Keratinocyte (primary cell): ENCODE data around the gene PRSS50. TPM values are rescaled to one million over a fixed set of nuclear protein-coding genes. Genes with fewer than 3 reads are reported as not detected.

Experiments
- DNase-seq: peaks from one replicate; pipeline ENCODE4 v3.0.0-alpha.2; 2011; ENCODE audit warnings: low read depth, missing footprints, low spot score
- FAIRE-seq: peaks from 2 replicates; lab custom pipeline; 2011; peaks lifted over from hg19 to GRCh38; lab: Jason Lieb, UNC
- H2AFZ ChIP-seq: 2 replicates; pipeline ENCODE4 v1.6.0; 2012; ENCODE audit warnings: low read length, control low read depth, inconsistent platforms; ENCODE audit not compliant: control insufficient read depth
- H3K27ac ChIP-seq: 2 replicates; pipeline ENCODE4 v1.5.1; 2011; ENCODE audit warnings: low read length; ENCODE audit not compliant: control insufficient read depth, insufficient read depth
- H3K27me3 ChIP-seq: 3 replicates; pipeline ENCODE4 v1.6.0; 2011; ENCODE audit warnings: low read length; ENCODE audit not compliant: control insufficient read depth, insufficient read depth; ENCODE audit errors: extremely low read depth
- H3K36me3 ChIP-seq, 2 experiments: 2 replicates in 1 of 2; 3 replicates in 1 of 2; pipeline ENCODE4 v1.5.1; 2011; ENCODE audit warnings: low read length in 2 of 2, mild to moderate bottlenecking in 1 of 2; ENCODE audit not compliant: control insufficient read depth in 2 of 2, insufficient read depth in 2 of 2; ENCODE audit errors: extremely low read depth in 1 of 2
- H3K4me1 ChIP-seq: 3 replicates; pipeline ENCODE4 v1.5.1; 2011; ENCODE audit warnings: low read length; ENCODE audit not compliant: control insufficient read depth, insufficient read depth; ENCODE audit errors: extremely low read depth
- H3K4me2 ChIP-seq: 3 replicates; pipeline ENCODE4 v1.6.0; 2011; ENCODE audit warnings: low read depth, low read length; ENCODE audit not compliant: control insufficient read depth, insufficient read depth; ENCODE audit errors: extremely low read depth
- H3K4me3 ChIP-seq, 3 experiments: fragments of 200-600 bp in 1 of 3; sonication (generic) in 1 of 3; 2 replicates in 2 of 3; 3 replicates in 1 of 3; pipeline ENCODE4 v1.5.1; 2011 to 2016; ENCODE audit warnings: low read length in 3 of 3, mild to moderate bottlenecking in 3 of 3, control low read depth in 2 of 3, inconsistent platforms in 1 of 3, low read depth in 1 of 3, mixed read lengths in 1 of 3, mixed run types in 1 of 3, moderate library complexity in 1 of 3; ENCODE audit not compliant: control insufficient read depth in 2 of 3, insufficient read depth in 2 of 3; ENCODE audit errors: extremely low read depth in 1 of 3
- H3K79me2 ChIP-seq: 2 replicates; pipeline ENCODE4 v1.6.0; 2012; ENCODE audit warnings: low read length; ENCODE audit not compliant: control insufficient read depth, insufficient read depth
- H3K9ac ChIP-seq: 3 replicates; pipeline ENCODE4 v1.6.0; 2011; ENCODE audit warnings: low read length; ENCODE audit not compliant: control insufficient read depth, insufficient read depth; ENCODE audit errors: extremely low read depth
- H3K9me1 ChIP-seq: 3 replicates; pipeline ENCODE4 v1.6.0; 2011; ENCODE audit warnings: low read length; ENCODE audit not compliant: control insufficient read depth, insufficient read depth; ENCODE audit errors: extremely low read depth
- H3K9me3 ChIP-seq: 2 replicates; pipeline ENCODE4 v1.5.1; 2012; ENCODE audit warnings: low read depth, low read length; ENCODE audit not compliant: control insufficient read depth
- H4K20me1 ChIP-seq: 3 replicates; pipeline ENCODE4 v1.6.0; 2011; ENCODE audit warnings: low read length; ENCODE audit not compliant: control insufficient read depth, insufficient read depth; ENCODE audit errors: extremely low read depth
- CTCF ChIP-seq, 3 experiments: IDR thresholded peaks in 1 of 3; conservative IDR thresholded peaks in 1 of 3; optimal IDR thresholded peaks in 1 of 3; 2 replicates in 2 of 3; 3 replicates in 1 of 3; pipeline versions ENCODE3 to v1.5.1; 2011; ENCODE audit warnings: low read length in 3 of 3, mild to moderate bottlenecking in 3 of 3, moderate library complexity in 2 of 3, control low read depth in 1 of 3, inconsistent platforms in 1 of 3; ENCODE audit not compliant: insufficient read depth in 2 of 3; ENCODE audit errors: extremely low read depth in 1 of 3
- EZH2 ChIP-seq: IDR thresholded peaks from one replicate; pipeline ENCODE4 v1.6.1; 2012; ENCODE audit warnings: inconsistent platforms, mild to moderate bottlenecking, low read length, moderate library complexity
- dilution Hi-C: fragments of 300-500 bp; cut with MboI; formaldehyde crosslinking; loops from one replicate; pipeline ENCODE4 v1.7.0; 2020; ENCODE audit warnings: low sequenced_read_pairs; ENCODE audit not compliant: extremely low pct_ligation_motif_present
- polyA plus RNA-seq, 5 experiments: library from polyadenylated mRNA; depleted of rRNA in 3 of 5; stranded (reverse) in 3 of 5; stranded (forward) in 1 of 5; unstranded in 1 of 5; fragments of >200 nt; gene quantifications; 1 replicate in 1 of 5; 2 replicates in 3 of 5; 3 replicates in 1 of 5; pipeline versions ENCODE4 v1.2.1 to v1.2.3, GENCODE V29; 2011 to 2012; ENCODE audit warnings: missing spikeins in 2 of 5, low read depth in 1 of 5, low replicate concordance in 1 of 5

Gene PRSS50
- polyA plus RNA-seq, 1 donor (not counting 4 experiments of a cell fraction or from before 2014, with no cell fraction given), result not detected

- Histone ChIP-seq H3K4me1 (peaks cover 10% of the 10 kb centered on the region), H3K4me2 (no peak overlapping the region), H3K79me2 (no peaks in the 10 kb centered on the region), H3K36me3 (no peaks in the 10 kb centered on the region), H3K27ac (no peak overlapping the region), H3K9me3 (no peaks in the 10 kb centered on the region), H4K20me1 (no peaks in the 10 kb centered on the region), H3K9ac (no peak overlapping the region), H3K9me1 (no peaks in the 10 kb centered on the region), H3K27me3 (no peaks in the 10 kb centered on the region), H3K4me3 (no peak overlapping the region), H2AFZ (no peak overlapping the region)
- FAIRE-seq (no peak), DNase-seq (no peak)
- TF ChIP-seq CTCF (optimal IDR thresholded peaks at IDR 0.05 in 1 of 3, IDR thresholded peaks at IDR 0.05 in 1 of 3, conservative IDR thresholded peaks at IDR 0.05 in 1 of 3; ENCODE audit: extremely low read depth in 1 of 3, insufficient read depth in 2 of 3, low read length in 3 of 3) (no peak), EZH2 (no peak)
- dilution Hi-C loops, result no loop called here
Measured at GRCh38 chr3:46710671-46711295, 6.9 kb downstream of the PRSS50 start.

- H4K20me1 ChIP-seq, result no peaks in the 10 kb centered on the region
- no peaks in the 10 kb centered on the region for H3K79me2 ChIP-seq
- dilution Hi-C loops, result no loop called here
- no peak overlapping the region for H2AFZ ChIP-seq
- no peaks in the 10 kb centered on the region for H3K27me3 ChIP-seq
- H3K4me3 ChIP-seq, result no peak overlapping the region
- TF ChIP-seq EZH2, result no peak
- TF ChIP-seq CTCF (optimal IDR thresholded peaks at IDR 0.05 in 1 of 3, IDR thresholded peaks at IDR 0.05 in 1 of 3, conservative IDR thresholded peaks at IDR 0.05 in 1 of 3; ENCODE audit: extremely low read depth in 1 of 3, insufficient read depth in 2 of 3, low read length in 3 of 3), result no peak
- DNase-seq, result no peak
- FAIRE-seq, result no peak
- H3K9me3 ChIP-seq, result no peaks in the 10 kb centered on the region
- H3K4me2 ChIP-seq, result no peak overlapping the region
- H3K9me1 ChIP-seq, result no peaks in the 10 kb centered on the region
- no peak overlapping the region for H3K27ac ChIP-seq
- H3K9ac ChIP-seq, result no peak overlapping the region
- peaks cover 10% of the 10 kb centered on the region for H3K4me1 ChIP-seq
- H3K36me3 ChIP-seq, result no peaks in the 10 kb centered on the region
Measured at GRCh38 chr3:46710229-46710628, 7.4 kb downstream of the PRSS50 start.
